DOHH2 (cell line): ENCODE measurements around the gene MCOLN1.

Experiments used
- H3F3A ChIP-seq: fragments of 200-600 bp; sonication (generic), shearing (Covaris generic); 2 replicates; pipeline ENCODE4 v1.6.0; 2016; ENCODE audit warnings: antibody characterized with exemption, mild to moderate bottlenecking; ENCODE audit not compliant: control insufficient read depth, insufficient read depth
- H3K27ac ChIP-seq: fragments of 200-600 bp; sonication (generic); 2 replicates; pipeline ENCODE4 v1.5.1; 2014; ENCODE audit warnings: low read depth, mild to moderate bottlenecking, low read length, moderate library complexity
- H3K27me3 ChIP-seq: fragments of 200-600 bp; sonication (generic); 2 replicates; pipeline ENCODE4 v1.6.1; 2014; ENCODE audit warnings: mild to moderate bottlenecking, low read length, mixed read lengths; ENCODE audit not compliant: control insufficient read depth
- H3K36me3 ChIP-seq: fragments of 200-600 bp; sonication (generic); 2 replicates; pipeline ENCODE4 v1.6.1; 2014; ENCODE audit warnings: mild to moderate bottlenecking, low read length, moderate library complexity, mixed read lengths; ENCODE audit not compliant: control insufficient read depth
- H3K4me1 ChIP-seq: fragments of 200-600 bp; sonication (generic); 2 replicates; pipeline ENCODE4 v1.6.1; 2014; ENCODE audit warnings: mild to moderate bottlenecking, low read length, mixed read lengths; ENCODE audit not compliant: control insufficient read depth
- H3K4me2 ChIP-seq: fragments of 200-600 bp; sonication (generic); 2 replicates; pipeline ENCODE4 v1.6.0; 2014; ENCODE audit warnings: mild to moderate bottlenecking, low read length, moderate library complexity
- H3K4me3 ChIP-seq: fragments of 200-600 bp; sonication (generic); 2 replicates; pipeline ENCODE4 v1.5.1; 2014; ENCODE audit warnings: mild to moderate bottlenecking, low read length, mixed read lengths
- H3K79me2 ChIP-seq: fragments of 200-600 bp; sonication (generic); 2 replicates; pipeline ENCODE4 v1.6.1; 2014; ENCODE audit warnings: mild to moderate bottlenecking, low read length, mixed read lengths; ENCODE audit not compliant: control insufficient read depth
- H3K9me2 ChIP-seq: fragments of 200-600 bp; sonication (generic); replicated peaks from 2 replicates; pipeline ENCODE4 v1.6.1; 2014; ENCODE audit warnings: mild to moderate bottlenecking, low read length, mixed read lengths; ENCODE audit not compliant: control insufficient read depth
- H3K9me3 ChIP-seq: fragments of 200-600 bp; sonication (generic); 2 replicates; pipeline ENCODE4 v1.6.1; 2014; ENCODE audit warnings: antibody characterized with exemption, low read length, mixed read lengths; ENCODE audit not compliant: control insufficient read depth, insufficient read depth
- H4K20me1 ChIP-seq: fragments of 200-600 bp; sonication (generic); 2 replicates; pipeline ENCODE4 v1.6.0; 2014; ENCODE audit warnings: low read depth, mild to moderate bottlenecking, antibody characterized with exemption, low read length, moderate library complexity; ENCODE audit not compliant: control insufficient read depth, insufficient read depth
- CTCF ChIP-seq: fragments of 200-600 bp; sonication (generic); IDR thresholded peaks from one replicate; pipeline ENCODE4 v1.5.1; 2014; ENCODE audit warnings: antibody characterized with exemption, mild to moderate bottlenecking, low read depth, low read length; ENCODE audit not compliant: poor library complexity, severe bottlenecking
- EZH2phosphoT487 ChIP-seq: fragments of 200-600 bp; sonication (generic); IDR thresholded peaks from 2 replicates; pipeline ENCODE4 v1.6.1; 2017; ENCODE audit warnings: borderline replicate concordance, mild to moderate bottlenecking, antibody characterized with exemption, low read length, moderate library complexity, mixed read lengths

MCOLN1 gene

GRCh38 chr19:7513809-7514642 lies 8.4 kb upstream of the MCOLN1 start:
- Histone ChIP-seq H3K79me2 (no peaks in the 10 kb centered on the region), H3K9me2 (no peaks in the 10 kb centered on the region), H3F3A (no peaks in the 10 kb centered on the region), H3K4me1 (peaks cover 3% of the 10 kb centered on the region; the same call in 1 of the 2 replicates), H3K4me2 (no peak overlapping the region), H3K36me3 (no peaks in the 10 kb centered on the region), H3K9me3 (no peaks in the 10 kb centered on the region), H4K20me1 (no peaks in the 10 kb centered on the region), H3K4me3 (no peak overlapping the region), H3K27me3 (peaks cover 49% of the 10 kb centered on the region), H3K27ac (no peak overlapping the region)
- no peak for TF ChIP-seq CTCF
- no peak for TF ChIP-seq EZH2phosphoT487

GRCh38 chr19:7515110-7515644 lies 7.2 kb upstream of the MCOLN1 start:
- no peak overlapping the region for H3K27ac ChIP-seq
- no peak overlapping the region for H3K4me3 ChIP-seq
- peaks cover 3% of the 10 kb centered on the region; the same call in 1 of the 2 replicates for H3K4me1 ChIP-seq
- H3K27me3 ChIP-seq: peaks cover 49% of the 10 kb centered on the region
- H3K79me2 ChIP-seq: no peaks in the 10 kb centered on the region
- H3F3A ChIP-seq: no peaks in the 10 kb centered on the region
- H3K36me3 ChIP-seq: no peaks in the 10 kb centered on the region
- TF ChIP-seq CTCF (no peak), EZH2phosphoT487 (no peak)
- no peaks in the 10 kb centered on the region for H3K9me2 ChIP-seq
- H3K9me3 ChIP-seq: no peaks in the 10 kb centered on the region
- no peak overlapping the region for H3K4me2 ChIP-seq
- no peaks in the 10 kb centered on the region for H4K20me1 ChIP-seq

- peak within 1 kb of the TSS; percentile 25; the same call in 1 of the 2 replicates for H3K4me3 ChIP-seq
- peaks cover 45% of the 10 kb centered on the region for H3K27me3 ChIP-seq
- H3K9me3 ChIP-seq: no peaks in the 10 kb centered on the region
Observed at GRCh38 chr19:7515645-7516151, 6.7 kb upstream of the MCOLN1 start, which contains the start of gene ZNF358. ZNF358 (plus strand) TSS chr19:7516103; CDS start chr19:7519243, 3,140 bp downstream.

More at GRCh38 chr19:7515645-7516151, 6.7 kb upstream of the MCOLN1 start, which contains the start of gene ZNF358:
- Histone ChIP-seq H3K79me2 (no peaks in the 10 kb centered on the region), H3K4me1 (peaks cover 3% of the 10 kb centered on the region; the same call in 1 of the 2 replicates), H3F3A (no peaks in the 10 kb centered on the region), H3K4me2 (peak within 1 kb of the TSS; percentile 32; the same call in 1 of the 2 replicates), H3K36me3 (no peaks in the 10 kb centered on the region), H4K20me1 (no peaks in the 10 kb centered on the region), H3K9me2 (no peaks in the 10 kb centered on the region), H3K27ac (no peak within 1 kb of the TSS)
- TF ChIP-seq EZH2phosphoT487 (no peak), CTCF (no peak)
